ENCODE data around the gene RCOR2.

DNA sequence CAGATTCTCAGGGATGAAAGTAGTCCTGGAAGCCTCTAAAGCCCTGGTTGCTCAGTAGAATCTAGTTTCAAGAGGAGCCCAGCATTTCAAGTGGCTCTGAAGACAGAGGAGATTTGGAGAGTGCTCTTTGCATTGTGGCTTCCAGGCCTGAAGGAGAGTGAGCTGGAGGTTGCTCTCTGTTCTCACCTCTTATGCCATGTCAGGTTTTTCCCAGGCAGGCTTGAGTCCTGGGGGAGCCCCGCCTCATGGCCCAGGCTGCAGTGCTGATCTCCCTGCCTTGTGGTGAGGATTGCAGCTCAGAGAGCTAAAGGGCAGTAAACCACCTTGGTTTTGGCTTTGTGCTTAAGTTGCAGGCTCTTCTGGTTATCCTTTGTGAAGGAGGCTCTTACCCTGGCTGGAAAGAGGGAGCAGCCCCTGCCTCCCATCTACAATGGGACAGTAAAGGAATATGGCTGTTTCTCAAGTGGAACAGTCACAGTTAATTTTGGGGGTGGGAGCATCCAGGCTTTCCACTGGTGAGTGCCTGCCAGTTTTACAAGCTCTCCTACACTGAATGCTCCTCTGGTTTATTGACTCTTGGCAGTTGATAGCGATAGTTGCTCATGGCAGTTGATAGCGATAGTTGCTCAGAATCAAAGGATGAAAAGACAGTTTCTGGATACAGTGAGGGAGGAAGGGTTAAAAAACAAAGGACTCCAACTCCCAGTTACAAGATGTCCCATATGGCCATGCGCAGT is 32.6 kb downstream of the RCOR2 start:
- no peak for TF ChIP-seq CTCF (conservative IDR thresholded peaks at IDR 0.05)
- no peak for TF ChIP-seq EZH2 (IDR thresholded peaks at IDR 0.05; ENCODE audit: low read depth)
